HCT116 (cell line): ENCODE results near the gene SYNGAP1.

ENCODE experiments used
- CTCF ChIP-seq, 3 experiments: fragments of 200-600 bp in 1 of 3; sonication (generic) in 1 of 3; IDR thresholded peaks in 2 of 3; conservative IDR thresholded peaks in 1 of 3; 2 replicates each; pipeline ENCODE4 v1.5.1; 2012 to 2017; ENCODE audit warnings: low read depth in 2 of 3, low read length in 2 of 3, antibody characterized with exemption in 1 of 3, borderline replicate concordance in 1 of 3, control low read depth in 1 of 3, mild to moderate bottlenecking in 1 of 3, mixed read lengths in 1 of 3, mixed run types in 1 of 3, moderate library complexity in 1 of 3; ENCODE audit not compliant: insufficient read depth in 1 of 3
- ELF1 ChIP-seq: IDR thresholded peaks from 2 replicates; pipeline ENCODE4 v1.6.1; 2012; ENCODE audit warnings: low read depth, borderline replicate concordance
- EZH2 ChIP-seq: fragments of 200-600 bp; sonication (generic); IDR thresholded peaks from 2 replicates; pipeline ENCODE4 v1.6.1; 2017; ENCODE audit warnings: antibody characterized with exemption, mixed run types
- POLR2A ChIP-seq: IDR thresholded peaks from 2 replicates; pipeline ENCODE4 v1.7.0; 2011; ENCODE audit warnings: borderline replicate concordance; ENCODE audit not compliant: insufficient read depth, insufficient read length; ENCODE audit errors: extremely low read depth
- ZFX ChIP-seq: fragments of 450-650 bp; IDR thresholded peaks from 2 replicates; pipeline ENCODE4 v1.6.1; 2017
- TF ChIP-seq, protein P1 (sequence below): IDR thresholded peaks from 2 replicates; pipeline ENCODE4 v1.6.1; 2012; ENCODE audit warnings: low read depth
- TF ChIP-seq, protein P2 (sequence below): IDR thresholded peaks from 2 replicates; pipeline ENCODE4 v1.6.1; 2012

GRCh38 chr6:33452496-33452895 is 32.6 kb downstream of the SYNGAP1 start:
- TF ChIP-seq CTCF (IDR thresholded peaks at IDR 0.05 in 2 of 3, conservative IDR thresholded peaks at IDR 0.05 in 1 of 3; ENCODE audit: borderline replicate concordance in 1 of 3, insufficient read depth in 1 of 3, low read depth in 2 of 3, low read length in 2 of 3) = no peak
- TF ChIP-seq POLR2A = no peak
- TF ChIP-seq, protein P1, sequence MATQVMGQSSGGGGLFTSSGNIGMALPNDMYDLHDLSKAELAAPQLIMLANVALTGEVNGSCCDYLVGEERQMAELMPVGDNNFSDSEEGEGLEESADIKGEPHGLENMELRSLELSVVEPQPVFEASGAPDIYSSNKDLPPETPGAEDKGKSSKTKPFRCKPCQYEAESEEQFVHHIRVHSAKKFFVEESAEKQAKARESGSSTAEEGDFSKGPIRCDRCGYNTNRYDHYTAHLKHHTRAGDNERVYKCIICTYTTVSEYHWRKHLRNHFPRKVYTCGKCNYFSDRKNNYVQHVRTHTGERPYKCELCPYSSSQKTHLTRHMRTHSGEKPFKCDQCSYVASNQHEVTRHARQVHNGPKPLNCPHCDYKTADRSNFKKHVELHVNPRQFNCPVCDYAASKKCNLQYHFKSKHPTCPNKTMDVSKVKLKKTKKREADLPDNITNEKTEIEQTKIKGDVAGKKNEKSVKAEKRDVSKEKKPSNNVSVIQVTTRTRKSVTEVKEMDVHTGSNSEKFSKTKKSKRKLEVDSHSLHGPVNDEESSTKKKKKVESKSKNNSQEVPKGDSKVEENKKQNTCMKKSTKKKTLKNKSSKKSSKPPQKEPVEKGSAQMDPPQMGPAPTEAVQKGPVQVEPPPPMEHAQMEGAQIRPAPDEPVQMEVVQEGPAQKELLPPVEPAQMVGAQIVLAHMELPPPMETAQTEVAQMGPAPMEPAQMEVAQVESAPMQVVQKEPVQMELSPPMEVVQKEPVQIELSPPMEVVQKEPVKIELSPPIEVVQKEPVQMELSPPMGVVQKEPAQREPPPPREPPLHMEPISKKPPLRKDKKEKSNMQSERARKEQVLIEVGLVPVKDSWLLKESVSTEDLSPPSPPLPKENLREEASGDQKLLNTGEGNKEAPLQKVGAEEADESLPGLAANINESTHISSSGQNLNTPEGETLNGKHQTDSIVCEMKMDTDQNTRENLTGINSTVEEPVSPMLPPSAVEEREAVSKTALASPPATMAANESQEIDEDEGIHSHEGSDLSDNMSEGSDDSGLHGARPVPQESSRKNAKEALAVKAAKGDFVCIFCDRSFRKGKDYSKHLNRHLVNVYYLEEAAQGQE = no peak
- TF ChIP-seq EZH2 = no peak
- TF ChIP-seq, protein P2, sequence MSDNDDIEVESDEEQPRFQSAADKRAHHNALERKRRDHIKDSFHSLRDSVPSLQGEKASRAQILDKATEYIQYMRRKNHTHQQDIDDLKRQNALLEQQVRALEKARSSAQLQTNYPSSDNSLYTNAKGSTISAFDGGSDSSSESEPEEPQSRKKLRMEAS = no peak
- no peak for TF ChIP-seq ZFX
- no peak for TF ChIP-seq ELF1
